ENCODE results near the gene WNT5B.

DNA sequence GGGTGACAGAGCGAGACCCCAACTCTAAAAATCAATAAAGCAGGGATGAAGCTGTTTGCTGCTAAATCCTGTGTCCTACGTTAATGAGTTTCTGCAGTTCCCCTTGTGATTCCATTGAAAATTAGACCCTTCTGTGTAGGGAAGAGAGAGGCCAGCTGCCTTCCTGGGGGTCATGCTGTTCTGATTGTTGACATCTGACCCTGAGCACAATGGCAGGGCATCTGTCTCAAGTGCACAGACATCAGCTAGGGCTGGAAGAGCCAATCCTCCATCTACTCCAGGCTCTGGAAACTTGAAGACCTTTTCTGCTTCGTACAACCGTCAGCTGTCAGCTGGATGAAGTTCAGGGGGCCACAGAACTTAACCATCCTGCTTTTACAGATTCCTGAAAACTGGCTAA, 44.7 kb upstream of the WNT5B start:
- TF ChIP-seq, protein P1, sequence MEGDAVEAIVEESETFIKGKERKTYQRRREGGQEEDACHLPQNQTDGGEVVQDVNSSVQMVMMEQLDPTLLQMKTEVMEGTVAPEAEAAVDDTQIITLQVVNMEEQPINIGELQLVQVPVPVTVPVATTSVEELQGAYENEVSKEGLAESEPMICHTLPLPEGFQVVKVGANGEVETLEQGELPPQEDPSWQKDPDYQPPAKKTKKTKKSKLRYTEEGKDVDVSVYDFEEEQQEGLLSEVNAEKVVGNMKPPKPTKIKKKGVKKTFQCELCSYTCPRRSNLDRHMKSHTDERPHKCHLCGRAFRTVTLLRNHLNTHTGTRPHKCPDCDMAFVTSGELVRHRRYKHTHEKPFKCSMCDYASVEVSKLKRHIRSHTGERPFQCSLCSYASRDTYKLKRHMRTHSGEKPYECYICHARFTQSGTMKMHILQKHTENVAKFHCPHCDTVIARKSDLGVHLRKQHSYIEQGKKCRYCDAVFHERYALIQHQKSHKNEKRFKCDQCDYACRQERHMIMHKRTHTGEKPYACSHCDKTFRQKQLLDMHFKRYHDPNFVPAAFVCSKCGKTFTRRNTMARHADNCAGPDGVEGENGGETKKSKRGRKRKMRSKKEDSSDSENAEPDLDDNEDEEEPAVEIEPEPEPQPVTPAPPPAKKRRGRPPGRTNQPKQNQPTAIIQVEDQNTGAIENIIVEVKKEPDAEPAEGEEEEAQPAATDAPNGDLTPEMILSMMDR (optimal IDR thresholded peaks at IDR 0.05 in 1 of 3, IDR thresholded peaks at IDR 0.05 in 1 of 3, conservative IDR thresholded peaks at IDR 0.05 in 1 of 3; ENCODE audit: extremely low read depth in 1 of 3, insufficient read depth in 2 of 3, low read length in 3 of 3): no peak
- TF ChIP-seq EZH2 (IDR thresholded peaks at IDR 0.05; ENCODE audit: low read length): no peak

Measured in keratinocyte (primary cell).